ENCODE measurements around the gene GPR158.

DNA sequence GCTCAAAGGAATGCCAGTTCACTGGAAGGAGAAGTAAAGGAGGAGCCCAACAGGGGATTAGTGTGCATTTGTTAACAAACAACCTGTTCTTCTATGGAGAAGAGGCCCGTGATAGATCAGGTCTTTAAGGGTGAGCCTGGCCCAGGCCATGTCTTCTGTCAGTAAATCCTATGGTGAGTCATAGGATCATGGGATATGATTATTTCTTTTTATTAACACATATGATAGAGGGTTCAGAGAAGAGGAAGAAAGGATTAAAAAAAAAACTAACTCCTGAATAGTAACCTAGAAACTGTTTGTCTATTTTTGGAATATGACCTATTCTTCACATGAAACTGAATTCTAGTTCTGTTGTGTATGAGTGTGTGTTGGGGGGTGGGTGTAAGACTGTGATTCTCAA, 70.4 kb downstream of the GPR158 start:
- TF ChIP-seq, protein P1, sequence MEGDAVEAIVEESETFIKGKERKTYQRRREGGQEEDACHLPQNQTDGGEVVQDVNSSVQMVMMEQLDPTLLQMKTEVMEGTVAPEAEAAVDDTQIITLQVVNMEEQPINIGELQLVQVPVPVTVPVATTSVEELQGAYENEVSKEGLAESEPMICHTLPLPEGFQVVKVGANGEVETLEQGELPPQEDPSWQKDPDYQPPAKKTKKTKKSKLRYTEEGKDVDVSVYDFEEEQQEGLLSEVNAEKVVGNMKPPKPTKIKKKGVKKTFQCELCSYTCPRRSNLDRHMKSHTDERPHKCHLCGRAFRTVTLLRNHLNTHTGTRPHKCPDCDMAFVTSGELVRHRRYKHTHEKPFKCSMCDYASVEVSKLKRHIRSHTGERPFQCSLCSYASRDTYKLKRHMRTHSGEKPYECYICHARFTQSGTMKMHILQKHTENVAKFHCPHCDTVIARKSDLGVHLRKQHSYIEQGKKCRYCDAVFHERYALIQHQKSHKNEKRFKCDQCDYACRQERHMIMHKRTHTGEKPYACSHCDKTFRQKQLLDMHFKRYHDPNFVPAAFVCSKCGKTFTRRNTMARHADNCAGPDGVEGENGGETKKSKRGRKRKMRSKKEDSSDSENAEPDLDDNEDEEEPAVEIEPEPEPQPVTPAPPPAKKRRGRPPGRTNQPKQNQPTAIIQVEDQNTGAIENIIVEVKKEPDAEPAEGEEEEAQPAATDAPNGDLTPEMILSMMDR (conservative IDR thresholded peaks at IDR 0.05; ENCODE audit: low read depth, low read length), result no peak
- TF ChIP-seq EZH2 (IDR thresholded peaks at IDR 0.05; ENCODE audit: low read length, unreplicated experiment) (no peak), EZH2phosphoT487 (IDR thresholded peaks at IDR 0.05; ENCODE audit: borderline replicate concordance, low read length) (no peak)

Data from PC-3 (cell line).